Measurements from ENCODE around the gene DGKA.

DNA sequence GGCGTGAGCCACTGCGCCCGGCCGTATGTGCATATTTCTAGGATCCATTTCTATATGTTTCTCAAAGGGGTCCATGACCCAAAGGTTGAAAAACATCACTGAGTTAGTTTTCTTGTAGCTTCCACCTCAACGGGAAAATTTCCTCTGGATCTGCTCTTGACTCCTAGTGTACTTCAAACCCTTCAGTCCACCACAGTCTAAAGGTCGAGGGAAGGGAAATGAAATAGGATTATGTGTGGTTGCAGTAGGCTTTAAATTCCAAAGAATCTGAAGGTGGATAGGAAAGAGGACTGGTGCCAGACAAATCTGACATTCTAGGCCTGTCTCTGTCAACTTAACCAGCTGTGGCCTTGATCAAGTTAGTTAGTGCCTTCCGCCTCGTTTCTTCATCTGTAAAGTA lies 64.4 kb downstream of the DGKA start:
- TF ChIP-seq, protein P1, sequence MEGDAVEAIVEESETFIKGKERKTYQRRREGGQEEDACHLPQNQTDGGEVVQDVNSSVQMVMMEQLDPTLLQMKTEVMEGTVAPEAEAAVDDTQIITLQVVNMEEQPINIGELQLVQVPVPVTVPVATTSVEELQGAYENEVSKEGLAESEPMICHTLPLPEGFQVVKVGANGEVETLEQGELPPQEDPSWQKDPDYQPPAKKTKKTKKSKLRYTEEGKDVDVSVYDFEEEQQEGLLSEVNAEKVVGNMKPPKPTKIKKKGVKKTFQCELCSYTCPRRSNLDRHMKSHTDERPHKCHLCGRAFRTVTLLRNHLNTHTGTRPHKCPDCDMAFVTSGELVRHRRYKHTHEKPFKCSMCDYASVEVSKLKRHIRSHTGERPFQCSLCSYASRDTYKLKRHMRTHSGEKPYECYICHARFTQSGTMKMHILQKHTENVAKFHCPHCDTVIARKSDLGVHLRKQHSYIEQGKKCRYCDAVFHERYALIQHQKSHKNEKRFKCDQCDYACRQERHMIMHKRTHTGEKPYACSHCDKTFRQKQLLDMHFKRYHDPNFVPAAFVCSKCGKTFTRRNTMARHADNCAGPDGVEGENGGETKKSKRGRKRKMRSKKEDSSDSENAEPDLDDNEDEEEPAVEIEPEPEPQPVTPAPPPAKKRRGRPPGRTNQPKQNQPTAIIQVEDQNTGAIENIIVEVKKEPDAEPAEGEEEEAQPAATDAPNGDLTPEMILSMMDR (IDR thresholded peaks at IDR 0.05), result no peak
- TF ChIP-seq POLR2A (IDR thresholded peaks at IDR 0.05), result no peak
